GM19463 (cell line): Measurements from ENCODE around the gene COL25A1.
"Not testable (repeated sequence)": the region's sequence is repeated elsewhere in the genome, so short reads cannot be mapped to it uniquely, and the experiment has no call there.

ENCODE experiments used
- ATAC-seq: cut with Tn5 transposase; IDR thresholded peaks from one replicate; pipeline ENCODE4 v1.9.1; 2021; ENCODE audit warnings: mild to moderate bottlenecking, moderate library complexity; ENCODE audit not compliant: unreplicated experiment

COL25A1 gene

DNA sequence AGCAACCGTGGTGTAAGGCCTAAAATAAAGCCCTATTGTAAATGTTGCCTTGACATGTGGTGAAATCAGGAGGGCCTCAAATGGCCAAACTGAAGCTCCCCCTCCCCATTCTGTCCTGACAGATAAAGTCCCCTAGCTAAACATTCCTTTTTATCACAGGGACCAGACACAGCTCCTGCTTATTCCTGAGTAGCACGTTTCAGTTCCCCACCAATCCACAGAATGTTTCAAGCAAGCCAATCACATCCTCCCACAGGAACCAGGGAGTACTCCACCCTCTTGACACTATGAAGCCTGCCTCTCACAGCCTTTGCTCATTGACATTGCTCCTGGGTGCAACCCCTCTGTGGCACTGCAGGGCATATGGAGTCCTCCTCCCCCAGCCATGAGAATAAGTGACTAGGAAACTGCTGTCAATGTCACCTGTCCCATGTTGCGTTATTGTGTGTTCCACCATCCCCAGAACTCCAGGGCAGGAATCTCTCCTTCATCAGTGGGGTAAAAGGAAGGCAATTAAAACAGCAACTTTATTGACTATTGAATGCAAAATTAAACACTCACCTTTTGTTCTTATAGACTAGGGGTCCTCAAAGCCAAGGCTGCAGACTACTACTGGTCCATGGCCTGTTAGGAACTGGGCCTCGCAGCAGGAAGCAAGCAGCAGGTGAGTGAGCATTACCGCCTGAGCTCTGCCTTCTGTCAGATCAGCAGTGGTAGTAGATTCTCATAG is 128.1 kb downstream of the COL25A1 start:
- ATAC-seq = no peak

DNA sequence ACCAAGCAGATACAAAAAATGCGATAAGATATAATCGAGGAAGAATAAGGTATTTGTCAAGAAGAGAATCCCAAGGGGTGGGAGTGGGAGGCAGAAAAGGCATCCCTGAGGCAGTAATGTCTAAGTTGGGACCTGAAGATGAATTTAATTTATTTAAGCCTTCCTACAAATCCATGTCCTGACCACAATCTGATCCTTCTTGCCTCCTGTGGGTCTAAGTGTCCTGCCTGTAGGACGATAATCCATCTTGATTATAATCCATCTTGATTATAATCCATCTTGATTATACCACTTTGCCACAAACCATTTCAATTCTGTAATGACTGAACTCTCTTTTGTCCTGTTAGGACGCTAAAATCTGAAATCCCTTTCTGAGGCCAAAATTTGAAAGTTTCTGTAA is 130.2 kb downstream of the COL25A1 start:
- ATAC-seq = no peak

- no peak for ATAC-seq
These were observed 131.4 kb downstream of the COL25A1 start for GRCh38 chr4:109171070-109171469.

- no peak for ATAC-seq
These were observed 133.3 kb downstream of the COL25A1 start for GRCh38 chr4:109169170-109169569.

- no peak for ATAC-seq
These were observed 135.9 kb downstream of the COL25A1 start for GRCh38 chr4:109166586-109166985.

DNA sequence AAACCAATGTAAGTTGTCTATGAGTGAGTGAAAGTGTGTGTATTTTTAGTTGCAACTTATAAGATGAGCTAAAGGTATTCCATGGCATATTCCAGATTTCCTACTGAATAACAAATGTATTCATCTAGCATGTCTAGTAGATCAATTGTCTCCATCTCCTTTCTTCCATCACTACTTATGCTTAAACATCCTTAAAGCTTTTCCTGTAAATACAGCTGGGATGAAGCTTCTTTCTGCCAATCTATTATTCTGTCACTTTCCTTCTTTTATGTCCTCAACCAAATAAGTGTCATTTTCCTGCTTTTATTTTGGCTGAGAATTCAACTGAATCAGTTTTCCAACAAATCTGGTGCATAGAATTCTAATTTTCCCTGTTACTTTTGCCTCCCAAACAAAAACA is 136.3 kb downstream of the COL25A1 start:
- no peak for ATAC-seq

DNA sequence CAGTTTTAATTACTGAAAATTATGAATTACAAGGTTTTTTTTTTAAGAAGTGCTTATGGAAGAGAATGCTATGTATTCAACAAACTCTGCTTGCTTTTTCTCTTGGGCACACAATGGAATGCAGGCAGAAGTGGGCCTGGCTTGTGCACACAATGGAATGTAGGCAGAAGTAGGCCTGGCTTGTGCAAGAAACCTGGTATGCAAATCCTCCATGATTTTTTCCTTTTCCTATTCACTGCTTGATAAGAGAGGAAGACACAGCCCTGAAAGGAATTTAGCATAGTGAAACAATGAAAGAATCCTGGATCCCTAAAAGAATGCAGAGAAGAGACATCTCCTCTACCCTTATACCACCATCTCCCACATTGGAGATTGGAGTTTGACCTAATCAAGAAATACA is 138.4 kb downstream of the COL25A1 start:
- no peak for ATAC-seq

DNA sequence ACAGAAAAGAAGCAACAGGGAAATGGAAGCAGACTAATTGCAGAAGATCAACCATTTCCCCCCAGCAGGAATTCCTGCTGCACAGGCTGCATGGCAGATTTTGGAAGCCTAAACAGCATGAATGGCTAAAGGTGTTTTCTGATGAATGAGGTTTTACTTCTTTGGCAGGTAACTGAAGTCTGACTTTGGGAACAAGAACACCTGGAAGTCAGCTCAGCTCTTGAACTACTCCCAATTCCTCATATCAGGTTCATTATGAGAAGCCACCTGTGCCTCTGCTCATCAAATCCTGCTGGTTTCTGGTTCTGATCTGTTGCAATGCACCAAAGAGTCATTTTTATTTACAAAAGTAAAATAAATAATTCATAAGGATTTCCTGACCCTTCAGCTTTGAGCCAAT is 139.0 kb downstream of the COL25A1 start:
- ATAC-seq = no peak

DNA sequence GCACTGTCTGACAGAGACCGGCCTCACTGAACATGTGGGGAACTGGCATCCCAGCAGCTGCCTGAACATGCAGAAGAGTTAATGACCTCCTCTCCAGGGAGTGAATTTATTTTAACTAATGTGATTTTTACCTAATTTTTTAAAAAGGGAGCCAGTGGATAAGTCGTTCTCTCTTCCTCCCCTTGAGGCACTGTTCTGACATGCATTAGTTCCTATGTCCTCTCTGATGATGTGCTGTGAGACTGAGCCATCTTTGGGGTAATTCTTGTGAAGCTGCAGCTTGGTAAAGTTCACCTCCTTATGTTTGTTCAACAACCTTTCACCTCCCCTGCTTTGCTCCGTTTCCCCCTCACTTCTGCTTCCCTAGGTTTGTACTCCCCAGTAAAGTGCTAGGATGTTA is 139.7 kb downstream of the COL25A1 start:
- ATAC-seq = no peak

GRCh38 chr4:109160494-109160893 is 142.0 kb downstream of the COL25A1 start:
- ATAC-seq = no peak

DNA sequence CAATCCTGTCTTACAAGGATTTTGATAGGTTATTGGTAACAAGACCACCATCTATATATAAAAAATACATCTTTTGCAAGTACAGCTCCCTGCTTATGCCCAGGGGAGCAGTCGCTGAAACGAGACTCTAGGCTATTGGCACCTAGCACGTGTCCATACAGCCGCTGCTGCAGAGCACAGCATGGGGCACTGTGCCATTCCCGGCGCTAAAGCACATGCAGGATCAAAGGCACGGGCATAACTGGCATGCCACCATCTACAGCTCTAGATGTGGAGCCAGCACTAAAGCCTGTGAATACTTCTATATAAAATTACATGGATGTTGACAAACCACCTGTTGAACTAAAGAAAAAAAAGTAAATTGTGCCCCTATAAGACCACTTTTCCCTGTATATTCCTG is 144.8 kb downstream of the COL25A1 start:
- ATAC-seq = no peak

GRCh38 chr4:109157205-109157604 is 145.3 kb downstream of the COL25A1 start:
- ATAC-seq = no peak

- no peak for ATAC-seq
These were observed 146.1 kb downstream of the COL25A1 start for GRCh38 chr4:109156356-109156755.

GRCh38 chr4:109155682-109156283 is 146.7 kb downstream of the COL25A1 start:
- ATAC-seq = no peak

DNA sequence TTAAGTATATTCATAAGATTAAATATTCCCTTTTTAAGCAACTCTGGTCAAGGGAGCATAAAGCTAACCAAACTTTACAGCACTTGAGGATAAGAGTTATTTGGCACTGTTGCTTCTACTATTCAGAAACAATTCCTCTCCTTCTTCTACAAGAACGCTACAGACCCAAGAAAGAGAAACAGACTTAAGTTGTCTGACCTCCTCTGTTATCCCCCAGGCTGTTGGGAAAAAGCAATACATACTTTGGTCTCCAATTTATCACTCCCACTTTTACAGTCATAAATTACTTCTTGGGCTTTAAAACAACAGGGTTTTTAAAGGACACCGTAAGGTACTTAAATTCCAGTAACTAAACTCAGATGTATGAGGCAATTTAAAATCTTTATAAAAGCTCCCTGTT is 147.4 kb downstream of the COL25A1 start:
- no peak for ATAC-seq

DNA sequence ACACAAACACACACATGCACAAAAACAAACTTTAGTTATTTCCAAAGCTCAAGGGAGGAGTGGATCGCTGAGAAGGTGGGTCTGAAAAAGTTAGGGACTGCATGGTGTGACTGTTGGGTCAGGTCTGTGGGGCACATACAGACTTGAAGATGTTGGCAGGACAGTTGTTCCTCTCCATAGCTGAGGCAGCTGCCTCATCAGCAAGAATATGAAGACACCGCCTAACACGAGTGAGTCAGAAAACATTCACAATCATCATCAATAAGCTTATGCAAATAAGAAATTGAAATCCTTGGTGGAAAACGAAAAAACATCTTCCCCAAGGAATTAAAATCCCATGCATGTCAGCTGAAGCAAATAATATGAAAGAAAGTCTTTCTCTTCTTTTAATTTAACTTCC is 148.0 kb downstream of the COL25A1 start:
- no peak for ATAC-seq

DNA sequence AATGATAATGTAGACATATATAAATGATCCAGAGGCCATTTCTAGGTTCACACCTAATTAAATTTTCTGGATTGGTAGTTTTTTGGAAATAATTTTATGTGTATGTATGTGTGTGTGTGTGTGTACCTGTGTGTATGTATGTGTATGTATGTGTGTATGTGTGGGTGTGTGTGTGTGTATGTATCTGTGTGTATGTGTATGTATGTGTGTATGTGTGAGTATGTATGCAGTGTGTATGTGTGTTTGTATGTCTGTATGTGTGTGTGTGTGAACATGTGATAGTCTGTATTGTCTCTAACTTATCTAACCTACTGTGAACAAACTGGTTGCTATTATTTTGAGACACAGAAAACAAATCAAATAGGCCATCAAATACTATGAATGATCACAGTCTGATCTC is 152.6 kb downstream of the COL25A1 start:
- no peak for ATAC-seq

DNA sequence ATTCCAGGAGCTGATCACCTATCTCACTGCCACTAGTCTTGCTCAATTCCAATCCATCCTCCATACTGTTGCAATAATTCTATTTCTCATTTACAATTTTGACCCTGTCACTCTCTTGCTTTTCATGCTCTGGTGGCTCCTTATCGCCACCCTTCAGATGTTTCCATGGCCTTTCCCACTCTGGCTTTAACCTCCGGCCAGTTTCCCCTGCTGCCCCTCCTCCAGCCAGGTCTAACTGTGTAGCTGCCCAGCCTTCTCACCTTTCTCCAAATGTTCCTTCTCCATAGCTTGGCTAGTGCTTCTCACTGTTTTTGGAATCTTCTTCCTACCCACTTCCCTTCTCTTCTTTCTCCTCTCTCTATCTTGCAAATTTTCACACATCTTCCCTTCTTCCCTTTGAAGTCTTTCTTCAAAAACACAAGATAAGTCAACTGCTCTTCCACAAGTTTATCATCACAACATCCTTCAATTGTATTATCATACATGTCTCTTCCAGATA is 153.8 kb downstream of the COL25A1 start:
- ATAC-seq = no peak

DNA sequence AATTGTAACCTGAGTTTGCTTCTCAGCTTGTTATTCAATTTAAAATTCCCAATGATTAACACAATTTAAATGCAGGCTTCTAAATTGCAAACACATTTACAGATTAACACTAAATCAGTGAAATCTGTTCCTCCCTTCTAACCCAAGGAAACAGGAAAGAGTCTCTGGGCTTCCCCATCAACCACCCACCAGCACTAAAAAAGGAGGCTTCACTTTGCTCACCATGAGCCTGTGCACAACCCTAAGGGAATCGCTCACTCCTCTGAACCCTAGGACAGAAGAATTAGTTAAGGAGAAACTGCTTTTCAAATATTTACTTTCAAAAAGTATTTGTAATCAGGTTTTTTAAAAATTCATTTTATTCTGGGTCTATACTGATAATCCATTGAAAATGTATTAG is 155.3 kb downstream of the COL25A1 start:
- no peak for ATAC-seq

DNA sequence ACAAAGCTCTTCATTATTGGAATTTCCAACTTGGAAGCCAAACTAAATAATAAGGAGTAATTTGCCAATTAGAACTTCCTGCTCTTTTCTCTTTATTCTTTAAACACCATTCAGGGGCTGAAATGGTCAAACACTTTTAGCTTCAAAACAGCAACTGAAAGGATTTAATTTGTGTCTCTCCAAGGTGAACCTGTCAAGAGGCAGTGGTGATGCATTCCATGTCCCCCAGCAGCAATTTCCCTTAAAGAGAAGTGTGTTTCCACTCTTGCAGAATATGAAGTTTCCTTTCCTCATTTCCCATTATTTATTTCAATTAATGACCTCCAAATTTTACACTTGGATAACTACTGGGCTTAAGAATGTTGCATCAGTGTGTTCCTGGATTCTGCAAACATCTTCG is 156.0 kb downstream of the COL25A1 start:
- ATAC-seq = no peak

- not testable (repeated sequence) for ATAC-seq
These were observed 164.3 kb downstream of the COL25A1 start for GRCh38 chr4:109138125-109138524.

- ATAC-seq = no peak
These were observed 167.5 kb downstream of the COL25A1 start for GRCh38 chr4:109134921-109135320.

- no peak for ATAC-seq
These were observed 168.2 kb downstream of the COL25A1 start for GRCh38 chr4:109134268-109134667.
